ENCODE measurements around the gene RYR3.
"Not testable (repeated sequence)": the region's sequence is repeated elsewhere in the genome, so short reads cannot be mapped to it uniquely, and the experiment has no call there.

The RYR3 gene

GRCh38 chr15:33526532-33526931 is 215.8 kb downstream of the RYR3 start:
- DNase-seq = no peak

DNA sequence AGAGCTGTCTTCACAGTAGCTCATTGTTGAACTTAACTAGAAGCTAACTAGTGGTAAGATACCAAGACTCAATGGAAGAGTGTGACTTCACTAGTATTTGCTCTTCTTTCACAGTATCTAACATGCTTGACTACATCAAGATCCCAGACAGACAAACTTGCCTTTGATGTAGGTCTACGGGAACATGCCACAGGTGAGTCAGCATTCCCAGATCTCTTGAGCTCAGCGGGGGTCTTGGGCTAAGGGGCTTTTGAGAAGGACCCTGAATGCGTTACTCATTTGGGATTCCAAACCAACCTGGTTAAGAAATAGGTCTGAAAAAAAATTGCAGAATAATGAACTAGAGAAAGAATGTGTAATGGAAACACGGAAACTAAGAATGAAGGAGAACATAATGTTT is 222.4 kb downstream of the RYR3 start:
- no peak for DNase-seq

DNA sequence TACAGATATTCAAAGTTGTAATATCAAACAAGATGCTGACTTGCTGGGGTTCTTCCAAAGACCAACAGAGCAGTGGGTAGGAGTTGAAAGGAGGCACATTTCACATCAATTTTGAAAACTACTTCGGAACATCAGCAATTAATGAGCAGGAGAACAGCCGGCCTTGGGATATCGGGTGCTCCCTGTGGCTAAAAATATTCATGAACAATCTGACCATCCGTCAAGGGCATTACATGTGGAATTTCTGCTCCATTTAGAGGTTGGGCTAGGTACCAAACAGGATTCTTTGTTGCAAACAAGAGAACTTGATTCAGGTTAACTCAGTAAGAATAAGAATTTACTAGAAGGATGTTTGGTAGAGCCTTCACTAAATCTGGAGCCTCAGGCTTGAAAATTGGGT is 223.9 kb downstream of the RYR3 start:
- DNase-seq = no peak

- DNase-seq = no peak
These were observed 224.4 kb downstream of the RYR3 start for GRCh38 chr15:33535135-33535534.

DNA sequence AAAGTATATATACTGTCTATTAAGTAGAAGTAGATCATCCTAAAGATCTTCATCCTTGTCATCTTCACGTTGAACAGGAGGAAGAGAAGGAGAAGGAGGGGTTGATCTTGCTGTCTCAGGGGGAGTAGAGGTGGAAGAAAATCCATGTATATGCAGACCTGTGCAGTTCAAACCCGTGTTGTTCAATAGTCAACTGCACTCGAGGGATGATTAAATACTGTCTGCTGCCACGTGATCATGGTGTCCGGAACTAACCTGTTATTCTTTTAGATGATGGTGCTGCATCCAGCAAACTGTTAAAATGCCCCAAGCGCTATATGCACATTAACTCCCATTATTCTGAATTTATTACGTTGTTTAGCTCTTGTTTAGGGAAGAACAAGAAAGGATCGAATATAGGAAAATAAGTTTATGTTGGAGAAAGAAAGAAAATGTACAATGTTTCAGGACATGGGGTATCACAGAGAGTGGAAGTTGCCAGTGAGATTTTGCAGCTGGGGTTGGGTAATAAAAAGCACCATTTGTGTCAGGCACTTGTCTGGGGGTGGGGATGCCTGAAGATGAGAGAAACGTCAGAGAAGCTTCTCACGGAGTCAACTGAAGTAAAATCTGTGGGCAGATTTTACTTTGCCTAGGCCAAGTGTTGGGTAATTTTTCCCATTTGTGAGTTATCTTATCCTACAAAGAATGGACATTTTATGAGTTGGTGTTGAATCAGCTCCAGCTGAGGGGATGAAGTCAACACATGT is 229.2 kb downstream of the RYR3 start:
- DNase-seq = no peak

- DNase-seq = no peak
These were observed 233.2 kb downstream of the RYR3 start for GRCh38 chr15:33543957-33544356.

DNA sequence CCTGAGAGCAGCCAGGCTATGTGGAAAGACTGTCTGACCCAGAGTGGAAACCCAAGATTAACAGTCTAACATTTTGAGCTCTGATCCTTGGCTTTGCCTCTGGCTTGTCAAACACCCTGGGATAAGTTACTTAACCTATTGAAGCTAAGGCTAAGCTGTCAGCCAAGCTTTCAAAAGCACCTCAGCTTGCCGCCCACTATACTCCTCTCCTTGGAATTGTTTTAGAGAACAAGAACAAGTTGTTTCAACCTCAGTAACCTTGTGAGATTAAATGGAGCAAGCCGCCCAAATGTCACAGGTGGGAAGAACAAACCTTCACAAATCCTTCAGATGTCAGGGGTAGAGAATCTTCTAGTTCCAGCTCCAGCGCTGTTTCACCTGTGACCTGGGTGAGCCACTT is 235.1 kb downstream of the RYR3 start:
- no peak for DNase-seq

DNA sequence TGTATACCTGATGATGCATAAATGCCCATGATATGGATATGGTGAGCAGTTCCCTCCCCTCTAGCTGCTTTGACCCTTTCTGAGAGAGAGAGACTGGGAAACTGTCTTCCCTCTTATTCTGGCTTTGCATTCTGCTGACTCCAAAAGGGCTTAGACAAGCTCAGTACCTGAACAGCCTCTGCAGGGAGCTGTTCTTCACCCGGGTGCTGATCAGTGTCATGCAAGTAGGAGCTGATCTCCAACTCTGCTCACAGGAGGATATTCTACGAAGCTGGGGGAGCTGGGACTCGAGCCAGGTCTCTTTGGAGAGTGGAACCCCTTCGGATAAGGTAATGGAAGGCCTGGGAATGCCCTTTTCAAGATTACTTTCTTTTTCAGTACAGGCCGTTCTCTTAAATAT is 237.1 kb downstream of the RYR3 start:
- DNase-seq = no peak

GRCh38 chr15:33551860-33552259 is 241.1 kb downstream of the RYR3 start:
- DNase-seq = no peak

- DNase-seq = no peak
These were observed 242.4 kb downstream of the RYR3 start for GRCh38 chr15:33553157-33553556.

- no peak for DNase-seq
These were observed 248.6 kb downstream of the RYR3 start for GRCh38 chr15:33559207-33559890.

DNA sequence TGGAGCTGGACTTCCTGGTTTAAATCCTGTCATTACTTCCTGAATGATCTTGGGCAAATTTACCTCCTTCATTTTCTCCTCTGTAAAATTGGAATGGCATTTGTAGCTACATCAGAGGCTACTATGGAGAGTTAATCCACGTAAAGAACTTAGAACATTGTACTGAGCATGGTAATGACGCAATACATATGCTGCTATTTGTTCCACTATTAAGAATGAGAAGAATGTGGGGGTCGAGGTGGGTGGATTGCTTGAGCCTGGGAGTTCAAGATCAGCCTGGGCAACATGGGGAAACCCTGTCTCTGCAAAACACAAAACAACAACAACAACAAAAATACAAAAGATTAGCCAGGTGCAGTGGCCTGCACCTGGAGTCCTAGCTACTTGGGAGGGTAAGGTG is 250.6 kb downstream of the RYR3 start:
- no peak for DNase-seq

- no peak for DNase-seq
These were observed 251.2 kb downstream of the RYR3 start for GRCh38 chr15:33561967-33562366.

- DNase-seq = no peak
These were observed 254.3 kb downstream of the RYR3 start for GRCh38 chr15:33565094-33565493.

- DNase-seq = no peak
These were observed 256.9 kb downstream of the RYR3 start for GRCh38 chr15:33567652-33568051.

DNA sequence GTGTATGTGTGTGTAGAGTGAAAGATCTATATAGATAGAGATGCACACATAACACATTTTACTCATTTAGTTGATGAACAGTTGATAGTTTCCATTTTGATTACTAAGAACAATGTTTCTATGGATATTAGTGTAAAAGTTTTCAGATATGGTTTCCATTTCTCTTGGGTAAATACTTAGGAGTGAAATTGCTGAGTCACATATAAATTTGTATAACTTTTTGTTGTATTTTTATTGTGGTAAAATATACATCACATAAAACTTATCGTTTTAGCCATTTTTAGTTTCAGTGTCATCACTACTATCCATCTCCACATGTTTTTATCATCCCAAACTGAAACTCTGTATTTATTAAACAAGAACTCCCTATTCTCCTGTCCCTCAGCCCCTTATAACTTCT is 258.3 kb downstream of the RYR3 start:
- DNase-seq = no peak

- DNase-seq = not testable (repeated sequence)
These were observed 267.1 kb downstream of the RYR3 start for GRCh38 chr15:33577911-33578310.

DNA sequence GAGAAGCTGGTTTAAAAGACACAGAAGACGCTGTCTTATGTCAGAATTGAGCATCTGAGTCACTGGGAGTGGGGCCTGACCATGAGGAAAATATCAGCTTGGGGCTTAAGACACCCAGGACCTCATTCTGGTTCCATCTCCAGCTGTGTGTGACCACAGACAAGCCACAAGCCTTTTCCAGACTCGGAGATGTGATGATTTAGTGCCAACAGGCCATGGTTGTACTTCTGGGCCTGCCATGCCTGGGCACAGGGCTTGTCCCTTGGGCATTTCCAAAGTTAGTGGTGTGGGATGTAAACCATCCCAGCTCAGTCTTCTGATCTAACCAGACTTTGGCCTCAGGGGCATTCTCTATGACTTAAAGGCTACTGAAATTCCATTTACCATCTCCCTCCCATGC is 269.8 kb downstream of the RYR3 start:
- no peak for DNase-seq

DNA sequence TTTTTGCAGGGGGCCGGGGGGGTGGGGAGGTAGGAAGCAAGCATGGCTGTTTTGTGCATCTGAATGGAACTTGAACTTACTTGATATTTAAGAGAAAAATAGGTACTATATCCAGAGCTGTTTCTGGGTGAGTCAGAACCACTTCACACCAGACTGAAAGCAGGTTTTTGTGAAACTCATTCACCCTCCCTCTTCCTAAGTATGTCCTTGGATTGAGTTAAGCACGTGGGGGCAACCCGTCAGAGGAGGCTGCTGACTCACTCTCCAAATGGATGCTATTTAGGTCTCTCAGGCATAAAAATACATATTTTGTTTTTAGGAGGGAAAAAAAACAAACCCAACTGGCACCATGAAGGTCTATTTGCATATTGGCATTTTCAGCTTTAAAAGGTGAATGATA is 270.3 kb downstream of the RYR3 start:
- DNase-seq = no peak

DNA sequence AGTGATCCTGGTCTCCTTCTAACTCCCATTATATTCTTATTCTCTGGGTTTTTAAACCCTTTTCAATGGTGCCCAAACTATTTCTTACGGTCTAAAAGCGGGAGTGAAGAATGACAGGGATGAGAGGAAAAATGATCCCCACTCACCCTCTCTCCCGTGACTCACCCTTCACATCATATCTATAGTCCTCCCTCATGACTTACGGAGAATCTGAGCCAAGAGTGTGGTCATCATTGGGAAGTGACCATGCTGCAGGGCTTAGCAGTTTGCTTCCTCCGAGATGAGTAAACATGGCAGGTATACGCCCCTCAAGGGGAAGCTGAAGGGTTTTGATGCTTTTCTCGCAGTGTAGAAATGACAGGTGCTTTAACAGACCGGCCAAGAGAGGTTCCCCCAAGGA is 274.0 kb downstream of the RYR3 start:
- no peak for DNase-seq

DNA sequence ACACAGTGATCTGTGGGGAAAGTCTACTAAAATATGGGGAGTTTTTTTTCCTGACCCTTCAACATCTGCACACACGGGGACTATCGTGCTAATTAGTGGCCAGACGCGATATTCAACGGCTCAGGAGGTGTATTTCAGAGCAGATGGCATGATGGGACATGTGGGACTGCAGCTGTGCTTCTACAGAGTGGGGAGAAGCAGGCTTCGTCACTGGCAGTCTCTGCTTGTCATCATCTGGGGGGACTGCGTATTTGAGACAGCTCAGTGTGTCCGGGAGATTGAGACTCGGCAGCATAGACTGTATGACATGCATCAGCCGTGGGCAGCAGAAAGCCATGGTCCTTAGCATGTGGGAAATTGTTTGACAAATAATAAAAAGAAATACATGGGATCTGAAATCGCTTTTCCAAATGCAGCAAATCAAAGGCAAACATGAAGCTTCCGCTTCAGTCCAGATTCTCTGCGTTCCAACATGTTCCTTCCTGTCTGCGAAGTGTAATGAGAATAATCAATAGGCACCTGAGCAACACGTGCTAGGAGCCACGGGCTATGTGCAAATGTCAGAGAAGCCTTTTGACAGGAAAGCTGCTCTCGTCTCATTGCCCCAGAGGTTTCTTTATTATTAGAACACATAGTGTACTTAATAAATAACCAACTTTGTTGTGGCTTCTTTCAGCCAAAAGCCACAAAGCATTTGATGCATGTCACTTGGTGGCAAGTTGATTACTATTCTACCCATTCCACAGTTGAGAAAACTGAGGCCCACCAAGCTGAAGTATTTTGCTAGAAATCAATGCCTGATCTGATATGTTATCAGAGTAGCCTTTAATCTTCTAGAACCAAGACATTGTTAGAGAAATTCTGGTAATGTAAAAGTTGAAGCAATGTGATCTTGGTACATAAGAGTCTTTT is 276.3 kb downstream of the RYR3 start:
- DNase-seq = no peak

GRCh38 chr15:33587773-33588172 is 277.0 kb downstream of the RYR3 start:
- DNase-seq = no peak

- DNase-seq = no peak
These were observed 282.1 kb downstream of the RYR3 start for GRCh38 chr15:33592864-33593263.

- not testable (repeated sequence) for DNase-seq
These were observed 287.6 kb downstream of the RYR3 start for GRCh38 chr15:33598382-33598781.

Measured in CD4-positive, alpha-beta T cell treated with Interleukin-17A for 1 hour (primary cell).